Measurements from ENCODE around the gene RAB22A.

RAB22A gene

GRCh38 chr20:58340853-58341252, 31.3 kb downstream of the RAB22A start:
- H3K4me3 ChIP-seq (ENCODE audit: insufficient read depth, low read depth, low read length), result no peak overlapping the region
- 94% methylated on average over 2 of the region's 2 CpGs for WGBS, 2 experiments
- no peaks in the 10 kb centered on the region for H3K9me3 ChIP-seq (ENCODE audit: control insufficient read depth, low read length)
- H3K4me1 ChIP-seq (ENCODE audit: control insufficient read depth, insufficient read depth, low read length), result no peaks in the 10 kb centered on the region
- H3K27me3 ChIP-seq (ENCODE audit: control insufficient read depth, insufficient read depth, low read length, poor library complexity, severe bottlenecking), result no peaks in the 10 kb centered on the region
- H3K36me3 ChIP-seq (ENCODE audit: control insufficient read depth, insufficient read depth, low read length), result peaks cover 6% of the 10 kb centered on the region
- H3K27ac ChIP-seq (ENCODE audit: insufficient read depth, low read depth, low read length, poor library complexity, severe bottlenecking), result no peak overlapping the region

- Histone ChIP-seq H3K4me3 (ENCODE audit: insufficient read depth, low read depth, low read length) (no peak overlapping the region), H3K27me3 (ENCODE audit: control insufficient read depth, insufficient read depth, low read length, poor library complexity, severe bottlenecking) (no peaks in the 10 kb centered on the region), H3K27ac (ENCODE audit: insufficient read depth, low read depth, low read length, poor library complexity, severe bottlenecking) (no peak overlapping the region), H3K9me3 (ENCODE audit: control insufficient read depth, low read length) (no peaks in the 10 kb centered on the region), H3K4me1 (ENCODE audit: control insufficient read depth, insufficient read depth, low read length) (no peaks in the 10 kb centered on the region), H3K36me3 (ENCODE audit: control insufficient read depth, insufficient read depth, low read length) (peaks cover 6% of the 10 kb centered on the region)
- 92 to 97% methylated on average over 2 to 3 of the region's 3 CpGs for WGBS, 2 experiments
These were observed 32.8 kb downstream of the RAB22A start for GRCh38 chr20:58342104-58342945.

- Histone ChIP-seq H3K27me3 (ENCODE audit: control insufficient read depth, insufficient read depth, low read length, poor library complexity, severe bottlenecking) (no peaks in the 10 kb centered on the region), H3K4me3 (ENCODE audit: insufficient read depth, low read depth, low read length) (no peak overlapping the region), H3K36me3 (ENCODE audit: control insufficient read depth, insufficient read depth, low read length) (peaks cover 6% of the 10 kb centered on the region), H3K27ac (ENCODE audit: insufficient read depth, low read depth, low read length, poor library complexity, severe bottlenecking) (no peak overlapping the region), H3K9me3 (ENCODE audit: control insufficient read depth, low read length) (no peaks in the 10 kb centered on the region), H3K4me1 (ENCODE audit: control insufficient read depth, insufficient read depth, low read length) (no peaks in the 10 kb centered on the region)
- 91 to 92% methylated on average over 4 of the region's 4 CpGs for WGBS, 2 experiments
These were observed 35.2 kb downstream of the RAB22A start for GRCh38 chr20:58344741-58345140.

- Histone ChIP-seq H3K36me3 (ENCODE audit: control insufficient read depth, insufficient read depth, low read length) (peaks cover 11% of the 10 kb centered on the region), H3K27me3 (ENCODE audit: control insufficient read depth, insufficient read depth, low read length, poor library complexity, severe bottlenecking) (no peaks in the 10 kb centered on the region), H3K9me3 (ENCODE audit: control insufficient read depth, low read length) (no peaks in the 10 kb centered on the region), H3K27ac (ENCODE audit: insufficient read depth, low read depth, low read length, poor library complexity, severe bottlenecking) (no peak overlapping the region), H3K4me1 (ENCODE audit: control insufficient read depth, insufficient read depth, low read length) (no peaks in the 10 kb centered on the region), H3K4me3 (ENCODE audit: insufficient read depth, low read depth, low read length) (no peak overlapping the region)
- WGBS, 2 experiments, result 89 to 94% methylated on average over 3 of the region's 3 CpGs
These were observed 40.1 kb downstream of the RAB22A start for GRCh38 chr20:58349570-58349969.

- Histone ChIP-seq H3K36me3 (ENCODE audit: control insufficient read depth, insufficient read depth, low read length) (peaks cover 12% of the 10 kb centered on the region), H3K4me1 (ENCODE audit: control insufficient read depth, insufficient read depth, low read length) (no peaks in the 10 kb centered on the region), H3K4me3 (ENCODE audit: insufficient read depth, low read depth, low read length) (no peak overlapping the region), H3K27me3 (ENCODE audit: control insufficient read depth, insufficient read depth, low read length, poor library complexity, severe bottlenecking) (no peaks in the 10 kb centered on the region), H3K9me3 (ENCODE audit: control insufficient read depth, low read length) (no peaks in the 10 kb centered on the region), H3K27ac (ENCODE audit: insufficient read depth, low read depth, low read length, poor library complexity, severe bottlenecking) (no peak overlapping the region)
- WGBS, 2 experiments, result 92 to 98% methylated on average over 2 of the region's 2 CpGs
These were observed 43.0 kb downstream of the RAB22A start for GRCh38 chr20:58352468-58352867.

GRCh38 chr20:58359441-58359840, 49.9 kb downstream of the RAB22A start:
- Histone ChIP-seq H3K36me3 (ENCODE audit: control insufficient read depth, insufficient read depth, low read length) (peaks cover 8% of the 10 kb centered on the region), H3K9me3 (ENCODE audit: control insufficient read depth, low read length) (no peaks in the 10 kb centered on the region), H3K4me1 (ENCODE audit: control insufficient read depth, insufficient read depth, low read length) (no peaks in the 10 kb centered on the region), H3K27me3 (ENCODE audit: control insufficient read depth, insufficient read depth, low read length, poor library complexity, severe bottlenecking) (no peaks in the 10 kb centered on the region), H3K4me3 (ENCODE audit: insufficient read depth, low read depth, low read length) (no peak overlapping the region), H3K27ac (ENCODE audit: insufficient read depth, low read depth, low read length, poor library complexity, severe bottlenecking) (no peak overlapping the region)
- WGBS, 2 experiments, result 88 to 91% methylated on average over 7 to 8 of the region's 8 CpGs

GRCh38 chr20:58360936-58361335, 51.4 kb downstream of the RAB22A start:
- Histone ChIP-seq H3K36me3 (ENCODE audit: control insufficient read depth, insufficient read depth, low read length) (no peaks in the 10 kb centered on the region), H3K27ac (ENCODE audit: insufficient read depth, low read depth, low read length, poor library complexity, severe bottlenecking) (no peak overlapping the region), H3K9me3 (ENCODE audit: control insufficient read depth, low read length) (no peaks in the 10 kb centered on the region), H3K27me3 (ENCODE audit: control insufficient read depth, insufficient read depth, low read length, poor library complexity, severe bottlenecking) (no peaks in the 10 kb centered on the region), H3K4me3 (ENCODE audit: insufficient read depth, low read depth, low read length) (no peak overlapping the region), H3K4me1 (ENCODE audit: control insufficient read depth, insufficient read depth, low read length) (no peaks in the 10 kb centered on the region)

GRCh38 chr20:58361481-58362205, 52.1 kb downstream of the RAB22A start:
- Histone ChIP-seq H3K27ac (ENCODE audit: insufficient read depth, low read depth, low read length, poor library complexity, severe bottlenecking) (no peak overlapping the region), H3K36me3 (ENCODE audit: control insufficient read depth, insufficient read depth, low read length) (no peaks in the 10 kb centered on the region), H3K9me3 (ENCODE audit: control insufficient read depth, low read length) (no peaks in the 10 kb centered on the region), H3K4me1 (ENCODE audit: control insufficient read depth, insufficient read depth, low read length) (peaks cover 5% of the 10 kb centered on the region), H3K4me3 (ENCODE audit: insufficient read depth, low read depth, low read length) (no peak overlapping the region), H3K27me3 (ENCODE audit: control insufficient read depth, insufficient read depth, low read length, poor library complexity, severe bottlenecking) (no peaks in the 10 kb centered on the region)
- WGBS, 2 experiments, result 86 to 91% methylated on average over 8 to 9 of the region's 9 CpGs

- Histone ChIP-seq H3K4me1 (ENCODE audit: control insufficient read depth, insufficient read depth, low read length) (peaks cover 5% of the 10 kb centered on the region), H3K36me3 (ENCODE audit: control insufficient read depth, insufficient read depth, low read length) (no peaks in the 10 kb centered on the region), H3K4me3 (ENCODE audit: insufficient read depth, low read depth, low read length) (no peak overlapping the region), H3K27ac (ENCODE audit: insufficient read depth, low read depth, low read length, poor library complexity, severe bottlenecking) (no peak overlapping the region), H3K9me3 (ENCODE audit: control insufficient read depth, low read length) (no peaks in the 10 kb centered on the region), H3K27me3 (ENCODE audit: control insufficient read depth, insufficient read depth, low read length, poor library complexity, severe bottlenecking) (no peaks in the 10 kb centered on the region)
- 100% methylated on average over 1 of the region's 1 CpG; no CpG with 5 or more reads in 1 of the 2 experiments for WGBS, 2 experiments
These were observed 52.6 kb downstream of the RAB22A start for GRCh38 chr20:58362206-58362516.

- no peak overlapping the region for H3K27ac ChIP-seq (ENCODE audit: insufficient read depth, low read depth, low read length, poor library complexity, severe bottlenecking)
- H3K36me3 ChIP-seq (ENCODE audit: control insufficient read depth, insufficient read depth, low read length), result no peaks in the 10 kb centered on the region
- WGBS, 2 experiments, result 95 to 97% methylated on average over 4 of the region's 4 CpGs
- H3K27me3 ChIP-seq (ENCODE audit: control insufficient read depth, insufficient read depth, low read length, poor library complexity, severe bottlenecking), result no peaks in the 10 kb centered on the region
- H3K4me1 ChIP-seq (ENCODE audit: control insufficient read depth, insufficient read depth, low read length), result peaks cover 5% of the 10 kb centered on the region
- H3K4me3 ChIP-seq (ENCODE audit: insufficient read depth, low read depth, low read length), result no peak overlapping the region
- no peaks in the 10 kb centered on the region for H3K9me3 ChIP-seq (ENCODE audit: control insufficient read depth, low read length)
These were observed 53.5 kb downstream of the RAB22A start for GRCh38 chr20:58362970-58363369.

Measured in ectodermal cell (in vitro differentiated cells).